HG03457 (cell line): Measurements from ENCODE around the gene MGMT.

ENCODE experiments used
- ATAC-seq: cut with Tn5 transposase; IDR thresholded peaks from one replicate; pipeline ENCODE4 v1.9.1; 2021; ENCODE audit warnings: moderate number of reproducible peaks; ENCODE audit not compliant: unreplicated experiment

MGMT gene

GRCh38 chr10:129450391-129450790 is 16.6 kb upstream of the MGMT start:
- no peak for ATAC-seq

- ATAC-seq, result no peak
Measured at GRCh38 chr10:129455625-129456024, 11.4 kb upstream of the MGMT start.

GRCh38 chr10:129459762-129460539 is 7.1 kb upstream of the MGMT start:
- no peak for ATAC-seq

GRCh38 chr10:129462257-129462795 is 4.7 kb upstream of the MGMT start:
- no peak for ATAC-seq

- no peak for ATAC-seq
Measured at GRCh38 chr10:129464251-129464650, 2.8 kb upstream of the MGMT start.

GRCh38 chr10:129465796-129466702 is 992 bp upstream of the MGMT start:
- no peak for ATAC-seq

GRCh38 chr10:129467359-129468064 is 471 bp downstream of the MGMT start:
- no peak for ATAC-seq

GRCh38 chr10:129468187-129468586 is 1.1 kb downstream of the MGMT start:
- ATAC-seq, result no peak

GRCh38 chr10:129470103-129470851 is 3.2 kb downstream of the MGMT start:
- no peak for ATAC-seq

- no peak for ATAC-seq
Measured at GRCh38 chr10:129471447-129472175, 4.6 kb downstream of the MGMT start.

- ATAC-seq, result no peak
Measured at GRCh38 chr10:129472696-129473555, 5.9 kb downstream of the MGMT start.

- no peak for ATAC-seq
Measured at GRCh38 chr10:129474642-129475041, 7.6 kb downstream of the MGMT start.

- ATAC-seq, result no peak
Measured at GRCh38 chr10:129476431-129476830, 9.4 kb downstream of the MGMT start.

GRCh38 chr10:129477051-129477450 is 10.0 kb downstream of the MGMT start:
- ATAC-seq, result no peak

GRCh38 chr10:129481641-129482040 is 14.6 kb downstream of the MGMT start:
- no peak for ATAC-seq

GRCh38 chr10:129483430-129484010 is 16.5 kb downstream of the MGMT start:
- ATAC-seq, result no peak

GRCh38 chr10:129486805-129487204 is 19.8 kb downstream of the MGMT start:
- no peak for ATAC-seq

GRCh38 chr10:129491123-129491734 is 24.2 kb downstream of the MGMT start:
- ATAC-seq, result no peak
